GM23338 (cell line): ENCODE data around the gene C16orf74. TPM values are rescaled to one million over a fixed set of nuclear protein-coding genes. Genes with fewer than 3 reads are reported as not detected.
A peak's percentile ranks its signal among the peaks of the same experiment; 100 is the strongest.

Experiments
- ATAC-seq: fragments of 200-7000 bp; cut with Tn5 transposase; 3 replicates; pipeline ENCODE4 v1.9.1; 2020
- DNase-seq: peaks from one replicate; pipeline ENCODE4 v3.0.0-alpha.2; 2015; ENCODE audit warnings: low spot score
- H2AFZ ChIP-seq: fragments of 200-600 bp; sonication (generic); 2 replicates; pipeline ENCODE4 v1.8.0; 2016; ENCODE audit warnings: antibody characterized with exemption, mild to moderate bottlenecking, moderate library complexity
- H3F3A ChIP-seq: fragments of 200-600 bp; sonication (generic); replicated peaks from 2 replicates; pipeline ENCODE4 v1.8.0; 2017; ENCODE audit warnings: antibody characterized with exemption, mixed run types, low read depth
- H3K27ac ChIP-seq: fragments of 200-600 bp; sonication (generic); 2 replicates; pipeline ENCODE4 v1.6.1; 2016; ENCODE audit warnings: low read depth
- H3K27me3 ChIP-seq: fragments of 200-600 bp; sonication (generic); 2 replicates; pipeline ENCODE4 v1.8.0; 2016; ENCODE audit warnings: mild to moderate bottlenecking, mixed run types, moderate library complexity; ENCODE audit not compliant: insufficient read depth
- H3K36me3 ChIP-seq: fragments of 200-600 bp; sonication (generic); 2 replicates; pipeline ENCODE4 v1.8.0; 2016; ENCODE audit warnings: mild to moderate bottlenecking; ENCODE audit not compliant: insufficient read depth
- H3K4me1 ChIP-seq: fragments of 200-600 bp; sonication (generic); 2 replicates; pipeline ENCODE4 v1.8.0; 2016; ENCODE audit warnings: mild to moderate bottlenecking, moderate library complexity; ENCODE audit not compliant: insufficient read depth
- H3K4me2 ChIP-seq: fragments of 200-600 bp; sonication (generic); 2 replicates; pipeline ENCODE4 v1.7.1; 2017; ENCODE audit warnings: mixed run types
- H3K4me3 ChIP-seq: fragments of 200-600 bp; sonication (generic); 2 replicates; pipeline ENCODE4 v1.6.1; 2016; ENCODE audit warnings: mixed run types
- H3K79me2 ChIP-seq: fragments of 200-600 bp; sonication (generic); replicated peaks from 2 replicates; pipeline ENCODE4 v1.8.0; 2017; ENCODE audit warnings: mild to moderate bottlenecking; ENCODE audit not compliant: insufficient read depth
- H3K9me2 ChIP-seq: fragments of 200-600 bp; sonication (generic); 2 replicates; pipeline ENCODE4 v1.8.0; 2017; ENCODE audit not compliant: insufficient read depth
- H4K20me1 ChIP-seq: fragments of 200-600 bp; sonication (generic); replicated peaks from 2 replicates; pipeline ENCODE4 v1.8.0; 2017; ENCODE audit warnings: mild to moderate bottlenecking; ENCODE audit not compliant: insufficient read depth
- H3K27ac Mint-ChIP-seq: 2 replicates; pipeline ENCODE4 v1.8.0; 2020; ENCODE audit warnings: inconsistent platforms, mild to moderate bottlenecking, moderate library complexity, mixed read lengths
- H3K27me3 Mint-ChIP-seq: 3 replicates; pipeline ENCODE4 v1.8.0; 2022; ENCODE audit warnings: low read depth, mild to moderate bottlenecking, moderate library complexity, mixed read lengths, inconsistent platforms; ENCODE audit not compliant: insufficient read depth, poor library complexity
- H3K36me3 Mint-ChIP-seq: 3 replicates; pipeline ENCODE4 v1.8.0; 2021; ENCODE audit warnings: low read depth, mild to moderate bottlenecking, inconsistent platforms, moderate library complexity, mixed read lengths
- H3K4me1 Mint-ChIP-seq: 3 replicates; pipeline ENCODE4 v1.8.0; 2020; ENCODE audit warnings: mild to moderate bottlenecking, inconsistent platforms, mixed read lengths
- H3K4me3 Mint-ChIP-seq: 3 replicates; pipeline ENCODE4 v1.8.0; 2021; ENCODE audit warnings: moderate library complexity, mild to moderate bottlenecking, inconsistent platforms, mixed read lengths
- H3K9me3 Mint-ChIP-seq: 3 replicates; pipeline ENCODE4 v1.8.0; 2020; ENCODE audit warnings: moderate library complexity, mild to moderate bottlenecking, inconsistent platforms, mixed read lengths
- CREB1 ChIP-seq: fragments of 250-450 bp; sonication (Bioruptor Pico); IDR thresholded peaks from 2 replicates; pipeline ENCODE4 v1.5.0; 2020; ENCODE audit warnings: low read depth, mild to moderate bottlenecking, moderate library complexity
- EZH2 ChIP-seq: fragments of 200-600 bp; sonication (generic); IDR thresholded peaks from one replicate; pipeline ENCODE4 v1.8.0; 2017; ENCODE audit warnings: antibody characterized with exemption, mild to moderate bottlenecking, low read depth; ENCODE audit not compliant: unreplicated experiment
- EZH2phosphoT487 ChIP-seq: fragments of 200-600 bp; sonication (generic); IDR thresholded peaks from one replicate; pipeline ENCODE4 v1.8.1; 2018; ENCODE audit warnings: antibody characterized with exemption; ENCODE audit not compliant: unreplicated experiment
- JUNB ChIP-seq: IDR thresholded peaks from one replicate; pipeline ENCODE4 v1.6.1; 2016; ENCODE audit warnings: antibody characterized with exemption; ENCODE audit not compliant: unreplicated experiment
- NANOG ChIP-seq: IDR thresholded peaks from 2 replicates; pipeline ENCODE4 v1.6.1; 2016; ENCODE audit warnings: antibody characterized with exemption, borderline replicate concordance
- POLR2AphosphoS5 ChIP-seq: IDR thresholded peaks from 2 replicates; pipeline ENCODE4 v1.6.1; 2016; ENCODE audit warnings: antibody characterized with exemption, low read depth
- STAT1 ChIP-seq: IDR thresholded peaks from one replicate; pipeline ENCODE4 v1.6.1; 2016; ENCODE audit warnings: antibody characterized with exemption; ENCODE audit not compliant: unreplicated experiment
- ZNF114 ChIP-seq: fragments of 250-450 bp; sonication (Bioruptor Pico); IDR thresholded peaks from 2 replicates; pipeline ENCODE4 v1.5.0; 2020; ENCODE audit warnings: mild to moderate bottlenecking, moderate library complexity
- ZNF331 ChIP-seq: fragments of 250-450 bp; sonication (Bioruptor Pico); IDR thresholded peaks from 2 replicates; pipeline ENCODE4 v1.5.0; 2020; ENCODE audit warnings: low read depth, mild to moderate bottlenecking, moderate library complexity
- polyA plus RNA-seq: library from polyadenylated mRNA; unstranded; fragments of >200 nt; fragmentation: Nextera tagmentation; extraction: Ambion mirVana; gene quantifications from 2 replicates; pipeline ENCODE4 v1.2.1, GENCODE V29; 2016
- total RNA-seq: library from RNA; depleted of rRNA; stranded (reverse); fragments of >200 nt; shearing (Covaris generic); gene quantifications from 2 replicates; pipeline ENCODE4 v1.2.3, GENCODE V29; 2014
- TF ChIP-seq, protein P1 (sequence below), 2 experiments: fragments of 200-600 bp in 1 of 2; sonication (generic) in 1 of 2; conservative IDR thresholded peaks; 2 replicates each; pipeline versions ENCODE4 v1.5.1 to v1.6.1; 2016 to 2017; ENCODE audit warnings: antibody characterized with exemption in 2 of 2, low read depth in 2 of 2, mild to moderate bottlenecking in 2 of 2, moderate library complexity in 1 of 2
- TF ChIP-seq, protein P2 (sequence below): IDR thresholded peaks from 2 replicates; pipeline ENCODE4 v1.6.1; 2016; ENCODE audit warnings: antibody characterized with exemption
- TF ChIP-seq, protein P3 (sequence below): IDR thresholded peaks from one replicate; pipeline ENCODE4 v1.6.1; 2018; ENCODE audit warnings: antibody characterized with exemption; ENCODE audit not compliant: unreplicated experiment
- TF ChIP-seq, protein P4 (sequence below): fragments of 250-450 bp; sonication (Bioruptor Pico); IDR thresholded peaks from 2 replicates; pipeline ENCODE4 v1.5.0; 2020; ENCODE audit warnings: mild to moderate bottlenecking, moderate library complexity

Gene C16orf74
- total and polyA plus RNA-seq, 2 experiments from 2014 or later: 12.1 to 19.1 TPM

DNA sequence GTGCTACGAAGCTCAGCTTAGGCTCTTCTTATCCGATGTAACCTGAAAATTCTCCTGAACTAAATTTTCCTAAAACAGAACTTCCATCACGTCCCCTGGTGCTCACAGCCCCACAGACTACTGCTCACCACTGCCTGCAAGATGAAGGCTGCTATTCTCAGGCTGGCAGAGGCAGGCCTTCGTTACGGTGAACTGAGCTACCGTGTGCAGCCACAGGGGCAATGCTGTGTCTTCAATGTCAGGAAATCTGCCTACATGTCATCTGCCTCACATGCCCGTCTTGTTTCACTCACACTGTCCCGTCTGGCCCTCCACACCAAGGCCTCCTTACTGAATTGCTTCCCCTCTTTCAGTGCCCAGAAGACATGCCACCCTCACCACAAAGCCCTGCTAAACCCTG is 32.5 kb upstream of the C16orf74 start:
- no peaks in the 10 kb centered on the region for H3K27me3 ChIP-seq
- H3K4me3 Mint-ChIP-seq: no peak overlapping the region
- no peaks in the 10 kb centered on the region for H3K4me1 Mint-ChIP-seq
- H3K9me2 ChIP-seq: no peaks in the 10 kb centered on the region
- H3K79me2 ChIP-seq: peaks cover 36% of the 10 kb centered on the region
- TF ChIP-seq EZH2phosphoT487: no peak
- TF ChIP-seq JUNB: no peak
- TF ChIP-seq POLR2AphosphoS5: no peak
- no peak for TF ChIP-seq STAT1
- no peak for TF ChIP-seq EZH2
- TF ChIP-seq, protein P1, sequence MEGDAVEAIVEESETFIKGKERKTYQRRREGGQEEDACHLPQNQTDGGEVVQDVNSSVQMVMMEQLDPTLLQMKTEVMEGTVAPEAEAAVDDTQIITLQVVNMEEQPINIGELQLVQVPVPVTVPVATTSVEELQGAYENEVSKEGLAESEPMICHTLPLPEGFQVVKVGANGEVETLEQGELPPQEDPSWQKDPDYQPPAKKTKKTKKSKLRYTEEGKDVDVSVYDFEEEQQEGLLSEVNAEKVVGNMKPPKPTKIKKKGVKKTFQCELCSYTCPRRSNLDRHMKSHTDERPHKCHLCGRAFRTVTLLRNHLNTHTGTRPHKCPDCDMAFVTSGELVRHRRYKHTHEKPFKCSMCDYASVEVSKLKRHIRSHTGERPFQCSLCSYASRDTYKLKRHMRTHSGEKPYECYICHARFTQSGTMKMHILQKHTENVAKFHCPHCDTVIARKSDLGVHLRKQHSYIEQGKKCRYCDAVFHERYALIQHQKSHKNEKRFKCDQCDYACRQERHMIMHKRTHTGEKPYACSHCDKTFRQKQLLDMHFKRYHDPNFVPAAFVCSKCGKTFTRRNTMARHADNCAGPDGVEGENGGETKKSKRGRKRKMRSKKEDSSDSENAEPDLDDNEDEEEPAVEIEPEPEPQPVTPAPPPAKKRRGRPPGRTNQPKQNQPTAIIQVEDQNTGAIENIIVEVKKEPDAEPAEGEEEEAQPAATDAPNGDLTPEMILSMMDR (conservative IDR thresholded peaks at IDR 0.05; ENCODE audit: low read depth in 2 of 2): no peak
- TF ChIP-seq, protein P2, sequence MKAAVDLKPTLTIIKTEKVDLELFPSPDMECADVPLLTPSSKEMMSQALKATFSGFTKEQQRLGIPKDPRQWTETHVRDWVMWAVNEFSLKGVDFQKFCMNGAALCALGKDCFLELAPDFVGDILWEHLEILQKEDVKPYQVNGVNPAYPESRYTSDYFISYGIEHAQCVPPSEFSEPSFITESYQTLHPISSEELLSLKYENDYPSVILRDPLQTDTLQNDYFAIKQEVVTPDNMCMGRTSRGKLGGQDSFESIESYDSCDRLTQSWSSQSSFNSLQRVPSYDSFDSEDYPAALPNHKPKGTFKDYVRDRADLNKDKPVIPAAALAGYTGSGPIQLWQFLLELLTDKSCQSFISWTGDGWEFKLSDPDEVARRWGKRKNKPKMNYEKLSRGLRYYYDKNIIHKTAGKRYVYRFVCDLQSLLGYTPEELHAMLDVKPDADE: no peak
- TF ChIP-seq, protein P3, sequence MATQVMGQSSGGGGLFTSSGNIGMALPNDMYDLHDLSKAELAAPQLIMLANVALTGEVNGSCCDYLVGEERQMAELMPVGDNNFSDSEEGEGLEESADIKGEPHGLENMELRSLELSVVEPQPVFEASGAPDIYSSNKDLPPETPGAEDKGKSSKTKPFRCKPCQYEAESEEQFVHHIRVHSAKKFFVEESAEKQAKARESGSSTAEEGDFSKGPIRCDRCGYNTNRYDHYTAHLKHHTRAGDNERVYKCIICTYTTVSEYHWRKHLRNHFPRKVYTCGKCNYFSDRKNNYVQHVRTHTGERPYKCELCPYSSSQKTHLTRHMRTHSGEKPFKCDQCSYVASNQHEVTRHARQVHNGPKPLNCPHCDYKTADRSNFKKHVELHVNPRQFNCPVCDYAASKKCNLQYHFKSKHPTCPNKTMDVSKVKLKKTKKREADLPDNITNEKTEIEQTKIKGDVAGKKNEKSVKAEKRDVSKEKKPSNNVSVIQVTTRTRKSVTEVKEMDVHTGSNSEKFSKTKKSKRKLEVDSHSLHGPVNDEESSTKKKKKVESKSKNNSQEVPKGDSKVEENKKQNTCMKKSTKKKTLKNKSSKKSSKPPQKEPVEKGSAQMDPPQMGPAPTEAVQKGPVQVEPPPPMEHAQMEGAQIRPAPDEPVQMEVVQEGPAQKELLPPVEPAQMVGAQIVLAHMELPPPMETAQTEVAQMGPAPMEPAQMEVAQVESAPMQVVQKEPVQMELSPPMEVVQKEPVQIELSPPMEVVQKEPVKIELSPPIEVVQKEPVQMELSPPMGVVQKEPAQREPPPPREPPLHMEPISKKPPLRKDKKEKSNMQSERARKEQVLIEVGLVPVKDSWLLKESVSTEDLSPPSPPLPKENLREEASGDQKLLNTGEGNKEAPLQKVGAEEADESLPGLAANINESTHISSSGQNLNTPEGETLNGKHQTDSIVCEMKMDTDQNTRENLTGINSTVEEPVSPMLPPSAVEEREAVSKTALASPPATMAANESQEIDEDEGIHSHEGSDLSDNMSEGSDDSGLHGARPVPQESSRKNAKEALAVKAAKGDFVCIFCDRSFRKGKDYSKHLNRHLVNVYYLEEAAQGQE: no peak
- no peak for TF ChIP-seq ZNF331 (CRISPR knock-in tag)
- no peak for TF ChIP-seq CREB1 (CRISPR knock-in tag)
- no peak for TF ChIP-seq ZNF114 (CRISPR knock-in tag)
- TF ChIP-seq NANOG: no peak
- TF ChIP-seq, protein P4, sequence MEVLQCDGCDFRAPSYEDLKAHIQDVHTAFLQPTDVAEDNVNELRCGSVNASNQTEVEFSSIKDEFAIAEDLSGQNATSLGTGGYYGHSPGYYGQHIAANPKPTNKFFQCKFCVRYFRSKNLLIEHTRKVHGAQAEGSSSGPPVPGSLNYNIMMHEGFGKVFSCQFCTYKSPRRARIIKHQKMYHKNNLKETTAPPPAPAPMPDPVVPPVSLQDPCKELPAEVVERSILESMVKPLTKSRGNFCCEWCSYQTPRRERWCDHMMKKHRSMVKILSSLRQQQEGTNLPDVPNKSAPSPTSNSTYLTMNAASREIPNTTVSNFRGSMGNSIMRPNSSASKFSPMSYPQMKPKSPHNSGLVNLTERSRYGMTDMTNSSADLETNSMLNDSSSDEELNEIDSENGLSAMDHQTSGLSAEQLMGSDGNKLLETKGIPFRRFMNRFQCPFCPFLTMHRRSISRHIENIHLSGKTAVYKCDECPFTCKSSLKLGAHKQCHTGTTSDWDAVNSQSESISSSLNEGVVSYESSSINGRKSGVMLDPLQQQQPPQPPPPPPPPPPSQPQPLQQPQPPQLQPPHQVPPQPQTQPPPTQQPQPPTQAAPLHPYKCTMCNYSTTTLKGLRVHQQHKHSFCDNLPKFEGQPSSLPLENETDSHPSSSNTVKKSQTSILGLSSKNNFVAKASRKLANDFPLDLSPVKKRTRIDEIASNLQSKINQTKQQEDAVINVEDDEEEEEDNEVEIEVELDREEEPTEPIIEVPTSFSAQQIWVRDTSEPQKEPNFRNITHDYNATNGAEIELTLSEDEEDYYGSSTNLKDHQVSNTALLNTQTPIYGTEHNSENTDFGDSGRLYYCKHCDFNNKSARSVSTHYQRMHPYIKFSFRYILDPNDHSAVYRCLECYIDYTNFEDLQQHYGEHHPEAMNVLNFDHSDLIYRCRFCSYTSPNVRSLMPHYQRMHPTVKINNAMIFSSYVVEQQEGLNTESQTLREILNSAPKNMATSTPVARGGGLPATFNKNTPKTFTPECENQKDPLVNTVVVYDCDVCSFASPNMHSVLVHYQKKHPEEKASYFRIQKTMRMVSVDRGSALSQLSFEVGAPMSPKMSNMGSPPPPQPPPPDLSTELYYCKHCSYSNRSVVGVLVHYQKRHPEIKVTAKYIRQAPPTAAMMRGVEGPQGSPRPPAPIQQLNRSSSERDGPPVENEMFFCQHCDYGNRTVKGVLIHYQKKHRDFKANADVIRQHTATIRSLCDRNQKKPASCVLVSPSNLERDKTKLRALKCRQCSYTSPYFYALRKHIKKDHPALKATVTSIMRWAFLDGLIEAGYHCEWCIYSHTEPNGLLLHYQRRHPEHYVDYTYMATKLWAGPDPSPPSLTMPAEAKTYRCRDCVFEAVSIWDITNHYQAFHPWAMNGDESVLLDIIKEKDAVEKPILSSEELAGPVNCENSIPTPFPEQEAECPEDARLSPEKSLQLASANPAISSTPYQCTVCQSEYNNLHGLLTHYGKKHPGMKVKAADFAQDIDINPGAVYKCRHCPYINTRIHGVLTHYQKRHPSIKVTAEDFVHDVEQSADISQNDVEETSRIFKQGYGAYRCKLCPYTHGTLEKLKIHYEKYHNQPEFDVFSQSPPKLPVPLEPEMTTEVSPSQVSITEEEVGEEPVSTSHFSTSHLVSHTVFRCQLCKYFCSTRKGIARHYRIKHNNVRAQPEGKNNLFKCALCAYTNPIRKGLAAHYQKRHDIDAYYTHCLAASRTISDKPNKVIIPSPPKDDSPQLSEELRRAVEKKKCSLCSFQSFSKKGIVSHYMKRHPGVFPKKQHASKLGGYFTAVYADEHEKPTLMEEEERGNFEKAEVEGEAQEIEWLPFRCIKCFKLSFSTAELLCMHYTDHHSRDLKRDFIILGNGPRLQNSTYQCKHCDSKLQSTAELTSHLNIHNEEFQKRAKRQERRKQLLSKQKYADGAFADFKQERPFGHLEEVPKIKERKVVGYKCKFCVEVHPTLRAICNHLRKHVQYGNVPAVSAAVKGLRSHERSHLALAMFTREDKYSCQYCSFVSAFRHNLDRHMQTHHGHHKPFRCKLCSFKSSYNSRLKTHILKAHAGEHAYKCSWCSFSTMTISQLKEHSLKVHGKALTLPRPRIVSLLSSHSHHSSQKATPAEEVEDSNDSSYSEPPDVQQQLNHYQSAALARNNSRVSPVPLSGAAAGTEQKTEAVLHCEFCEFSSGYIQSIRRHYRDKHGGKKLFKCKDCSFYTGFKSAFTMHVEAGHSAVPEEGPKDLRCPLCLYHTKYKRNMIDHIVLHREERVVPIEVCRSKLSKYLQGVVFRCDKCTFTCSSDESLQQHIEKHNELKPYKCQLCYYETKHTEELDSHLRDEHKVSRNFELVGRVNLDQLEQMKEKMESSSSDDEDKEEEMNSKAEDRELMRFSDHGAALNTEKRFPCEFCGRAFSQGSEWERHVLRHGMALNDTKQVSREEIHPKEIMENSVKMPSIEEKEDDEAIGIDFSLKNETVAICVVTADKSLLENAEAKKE: no peak
- peaks cover 25% of the 10 kb centered on the region for H3K36me3 ChIP-seq
- peaks cover 62% of the 10 kb centered on the region for H3K36me3 Mint-ChIP-seq
- H3F3A ChIP-seq: no peaks in the 10 kb centered on the region
- peak overlapping the region; percentile 60; the same call in 1 of the 2 replicates for H3K27ac Mint-ChIP-seq
- H3K4me1 ChIP-seq: no peaks in the 10 kb centered on the region
- no peak overlapping the region for H3K27ac ChIP-seq
- H3K9me3 Mint-ChIP-seq: no peaks in the 10 kb centered on the region; the same call in 2 of the 3 replicates
- no peak for DNase-seq
- no peak; the same call in 2 of the 3 replicates for ATAC-seq
- peaks cover 26% of the 10 kb centered on the region for H4K20me1 ChIP-seq
- H3K4me2 ChIP-seq: no peak overlapping the region
- no peak overlapping the region for H3K4me3 ChIP-seq
- H2AFZ ChIP-seq: no peak overlapping the region
- no peaks in the 10 kb centered on the region for H3K27me3 Mint-ChIP-seq
